ENCODE data around the gene TYK2.

TYK2 gene

DNA sequence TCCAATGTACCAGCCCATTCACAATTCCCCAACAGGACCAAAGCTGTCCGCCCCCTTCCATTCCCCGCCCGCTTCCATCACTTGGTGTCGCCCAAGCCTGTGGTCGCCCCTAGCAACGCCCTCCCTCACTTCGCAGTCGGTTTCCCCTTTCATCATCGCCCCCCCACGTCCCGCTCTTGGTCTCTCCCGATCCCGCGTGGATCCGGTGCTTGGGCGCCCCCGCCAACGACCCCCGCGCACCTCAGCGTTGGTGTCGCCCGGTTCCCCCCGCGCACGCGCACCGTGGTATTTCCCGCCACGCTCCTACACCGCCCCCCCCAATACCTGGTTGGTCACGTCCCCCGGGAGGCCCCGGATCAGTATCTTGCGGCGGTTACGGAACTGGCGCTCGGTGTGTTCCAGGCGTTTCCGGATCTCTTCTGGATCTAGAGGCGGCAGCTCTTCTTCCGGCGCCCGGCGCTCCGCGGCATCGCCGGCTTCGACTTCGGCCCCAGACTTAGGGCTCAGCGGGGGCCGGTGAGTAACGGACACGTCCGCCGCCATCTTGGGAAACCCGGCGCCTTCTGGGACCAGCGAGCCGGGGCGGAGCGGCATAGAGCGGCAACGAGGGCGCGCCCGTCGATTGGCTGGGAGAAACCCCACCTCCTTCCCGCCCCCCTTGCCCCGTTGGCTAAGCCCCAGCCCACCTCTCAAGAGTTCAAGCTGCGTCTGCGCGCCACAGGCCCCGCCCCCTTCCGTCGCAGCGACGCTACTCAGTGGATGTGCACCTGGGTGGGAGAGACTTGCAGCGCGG is 47.2 kb downstream of the TYK2 start, which contains the start of gene RAVER1:
Gene RAVER1, minus strand, starts transcription at position 565 of the 793 bp plus-strand sequence. Its CDS starts 22 bp downstream, at position 543.
- DNase-seq, result peak; percentile 98

DNA sequence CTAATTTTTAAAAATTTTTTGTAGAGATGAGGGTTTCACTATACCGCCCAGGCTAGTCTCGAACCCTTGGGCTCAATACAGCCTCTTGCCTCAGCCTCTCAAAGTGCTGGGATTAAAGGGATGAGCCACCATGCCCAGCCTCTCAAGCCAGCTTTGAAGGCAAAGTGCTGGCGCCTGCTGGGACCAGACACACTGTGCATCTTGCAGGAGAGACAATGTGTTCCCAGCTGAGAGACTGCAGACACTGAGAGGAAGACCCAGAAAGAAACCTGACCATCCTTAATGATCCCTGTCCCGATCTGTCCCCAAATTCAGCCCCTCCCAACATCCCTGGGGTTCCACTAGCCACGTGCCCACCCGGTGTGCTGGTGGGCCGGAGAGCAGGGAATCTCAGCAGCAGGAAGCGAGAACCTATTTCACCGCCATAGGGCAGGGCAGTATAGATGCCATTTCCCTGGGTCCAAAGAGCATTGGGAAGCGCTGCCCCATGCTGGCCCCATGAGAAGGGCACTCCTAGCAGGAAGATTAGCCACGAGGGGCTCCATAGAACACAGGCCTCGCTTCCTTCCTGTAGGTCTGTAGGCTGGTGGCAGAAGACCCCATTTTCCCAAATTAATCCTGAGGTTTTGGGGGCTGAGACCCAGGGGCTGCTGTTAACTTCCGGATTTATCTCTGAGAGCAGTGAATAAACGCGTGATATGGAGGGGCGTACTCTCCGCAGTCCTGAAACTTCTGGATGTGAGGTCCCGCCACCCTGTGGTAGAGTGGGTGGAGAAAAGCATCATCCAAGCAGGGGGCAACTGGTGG is 48.0 kb downstream of the TYK2 start:
- peak; percentile 42 for DNase-seq

DNA sequence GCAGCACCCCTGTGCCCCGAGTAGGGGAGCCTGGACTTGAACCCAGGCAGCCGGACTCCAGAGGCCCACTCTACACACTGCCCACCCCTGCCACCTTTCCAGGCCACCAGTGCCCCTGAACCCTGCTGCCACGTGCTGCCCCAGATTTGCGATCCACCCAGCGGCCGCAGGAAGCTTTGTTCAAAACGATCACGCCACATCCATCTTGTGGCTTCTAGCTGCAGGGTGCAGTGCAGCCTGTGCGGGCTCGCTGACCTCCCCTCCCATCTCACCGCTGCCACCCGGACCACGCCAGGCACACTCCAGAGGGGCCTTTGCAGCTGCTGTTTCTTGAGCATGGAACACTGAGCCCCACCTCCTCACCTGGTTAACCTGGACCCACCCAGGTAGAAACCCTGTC is 50.8 kb downstream of the TYK2 start:
- DNase-seq, result no peak

DNA sequence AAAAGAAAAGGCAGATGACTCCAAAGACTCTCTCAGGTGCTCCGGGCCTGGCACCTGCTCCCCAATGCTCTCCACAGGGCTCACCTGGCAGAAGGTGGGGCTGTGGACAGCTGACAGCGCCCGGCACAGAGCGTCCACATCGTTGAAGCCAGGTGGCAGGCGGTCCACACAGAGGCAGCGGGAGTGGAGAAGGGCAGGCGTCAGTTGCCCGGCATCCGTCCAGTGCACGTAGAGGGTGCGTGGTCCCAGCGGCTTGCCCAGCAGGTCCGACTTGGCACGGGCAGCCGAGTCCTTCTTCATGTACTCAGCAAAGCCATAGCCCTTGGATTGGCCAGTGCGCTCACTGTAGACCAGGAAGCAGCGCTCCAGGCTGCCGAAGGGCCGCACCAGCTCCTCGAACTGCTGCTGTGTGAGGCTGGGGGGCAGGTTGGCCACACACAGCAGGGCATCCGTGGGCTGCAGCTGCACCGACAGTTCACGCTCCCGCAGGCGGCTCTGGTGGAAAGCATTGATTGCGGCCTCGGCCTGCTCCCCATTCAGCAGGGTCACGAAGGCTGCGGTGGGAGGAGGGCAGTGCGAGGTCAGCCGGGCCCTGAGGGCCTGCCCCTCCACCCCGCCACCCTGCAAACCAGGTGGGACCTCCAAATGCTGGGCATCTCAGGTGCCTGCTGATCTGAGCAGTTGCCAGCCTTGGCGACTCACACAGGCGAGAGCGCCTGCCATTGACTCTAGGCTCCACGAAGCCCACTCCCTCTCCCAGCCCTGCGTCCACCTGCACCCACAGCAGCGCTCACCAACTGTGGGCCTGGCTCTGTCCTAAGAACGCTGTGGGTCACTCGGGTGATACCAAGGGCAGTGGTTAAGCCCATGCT is 51.6 kb downstream of the TYK2 start:
- DNase-seq, result no peak

DNA sequence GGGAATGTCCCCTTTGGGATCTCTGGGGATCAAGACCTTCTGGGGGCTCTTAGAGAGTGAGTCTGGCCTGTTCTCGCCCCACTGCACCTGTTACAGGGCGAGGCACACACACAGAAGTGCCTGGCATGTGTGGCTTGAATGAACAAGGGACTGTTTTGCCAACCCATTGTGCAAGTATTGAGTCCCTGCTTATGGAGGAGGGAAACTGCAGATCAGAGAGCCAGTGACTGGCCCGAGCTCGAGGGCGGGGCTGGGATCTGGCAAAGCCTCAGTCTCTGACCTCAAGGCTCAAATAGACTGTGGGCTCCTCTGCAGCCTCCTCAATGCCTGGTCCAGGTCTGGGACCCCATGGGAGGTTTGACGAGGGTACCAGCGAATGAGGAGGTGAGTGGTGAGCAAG is 52.6 kb downstream of the TYK2 start:
- no peak for DNase-seq

DNA sequence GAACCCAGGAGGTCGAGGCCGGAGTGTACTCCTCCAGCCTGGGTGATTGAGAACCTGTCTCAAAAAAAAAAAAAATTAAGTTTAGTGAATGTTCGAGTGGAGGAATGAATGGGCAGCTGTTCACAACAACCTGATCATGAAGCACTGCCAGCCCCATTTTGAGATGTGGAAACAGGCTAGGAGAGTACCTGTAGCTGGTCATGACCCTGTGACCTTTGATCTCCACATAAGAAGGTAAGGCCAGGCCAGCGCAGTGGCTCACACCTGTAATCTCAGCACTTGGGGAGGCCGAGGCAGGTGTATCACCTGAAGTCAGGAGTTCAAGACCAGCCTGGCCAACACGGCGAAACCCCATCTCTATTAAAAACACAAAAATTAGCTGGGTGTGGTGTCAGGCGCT is 54.6 kb downstream of the TYK2 start:
- no peak for DNase-seq

DNA sequence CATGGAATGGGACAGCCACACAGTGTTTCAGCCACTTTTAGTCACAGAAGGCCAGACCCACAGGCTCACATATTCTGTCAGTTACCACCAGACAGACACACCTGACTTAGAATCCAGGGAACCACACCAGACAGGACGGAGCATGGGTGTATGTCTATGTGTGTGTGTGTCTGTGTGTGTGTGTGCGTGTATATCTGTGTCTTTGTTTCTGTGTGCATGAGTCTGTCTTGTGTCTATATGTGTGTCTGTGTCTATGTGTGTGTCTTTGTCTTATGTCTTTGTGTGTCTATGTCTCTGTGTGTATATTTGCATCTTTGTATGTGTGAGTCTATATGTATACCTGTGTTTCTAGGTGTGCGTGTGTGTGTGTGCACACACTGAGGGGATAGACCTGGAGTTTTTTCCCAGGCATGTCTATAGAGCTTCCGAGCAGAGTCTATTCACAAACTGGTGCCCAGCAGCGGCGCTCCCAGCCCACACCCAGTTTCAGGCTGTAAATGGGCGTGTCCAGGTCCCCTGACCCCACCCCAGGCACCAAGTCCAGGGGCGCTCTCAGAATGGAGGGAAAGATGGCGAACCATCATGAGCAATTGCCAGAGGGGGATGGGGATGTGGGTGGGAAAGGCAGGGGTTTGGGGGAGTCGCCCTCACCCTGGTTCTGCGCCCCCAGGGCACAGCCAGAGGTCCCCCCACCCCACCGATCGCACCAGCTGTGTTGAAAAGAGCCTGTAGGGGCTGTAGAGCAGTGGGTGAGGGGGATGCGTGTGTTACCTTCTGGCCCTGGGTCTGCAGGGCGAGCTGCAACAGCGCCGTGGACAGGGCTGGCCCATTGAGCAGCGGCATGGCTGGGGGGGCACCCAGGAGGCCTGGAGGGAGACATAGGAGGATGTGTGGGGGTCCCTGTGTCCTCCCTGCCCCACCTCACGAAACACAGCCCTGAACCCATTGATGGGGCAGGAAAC is 58.2 kb downstream of the TYK2 start:
- no peak for DNase-seq

DNA sequence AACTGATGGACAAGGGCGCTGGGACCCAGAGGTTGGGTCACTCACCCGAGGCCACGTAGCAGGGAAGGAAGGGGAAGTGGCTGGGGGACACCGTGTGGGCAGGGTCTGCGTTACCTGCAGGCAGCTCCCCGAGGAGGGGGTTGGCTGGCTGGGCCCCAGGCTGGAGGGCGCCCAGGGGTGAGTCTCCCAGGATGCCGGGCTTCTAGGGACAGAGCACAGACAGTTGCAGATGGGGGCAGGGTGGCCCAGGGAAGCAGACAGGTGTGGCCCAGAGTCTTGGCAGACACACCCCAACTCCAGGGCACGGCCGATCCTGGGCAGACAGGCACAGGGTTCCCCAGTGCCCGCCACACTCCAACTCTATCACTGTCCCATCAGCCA is 59.0 kb downstream of the TYK2 start:
- DNase-seq, result no peak

DNA sequence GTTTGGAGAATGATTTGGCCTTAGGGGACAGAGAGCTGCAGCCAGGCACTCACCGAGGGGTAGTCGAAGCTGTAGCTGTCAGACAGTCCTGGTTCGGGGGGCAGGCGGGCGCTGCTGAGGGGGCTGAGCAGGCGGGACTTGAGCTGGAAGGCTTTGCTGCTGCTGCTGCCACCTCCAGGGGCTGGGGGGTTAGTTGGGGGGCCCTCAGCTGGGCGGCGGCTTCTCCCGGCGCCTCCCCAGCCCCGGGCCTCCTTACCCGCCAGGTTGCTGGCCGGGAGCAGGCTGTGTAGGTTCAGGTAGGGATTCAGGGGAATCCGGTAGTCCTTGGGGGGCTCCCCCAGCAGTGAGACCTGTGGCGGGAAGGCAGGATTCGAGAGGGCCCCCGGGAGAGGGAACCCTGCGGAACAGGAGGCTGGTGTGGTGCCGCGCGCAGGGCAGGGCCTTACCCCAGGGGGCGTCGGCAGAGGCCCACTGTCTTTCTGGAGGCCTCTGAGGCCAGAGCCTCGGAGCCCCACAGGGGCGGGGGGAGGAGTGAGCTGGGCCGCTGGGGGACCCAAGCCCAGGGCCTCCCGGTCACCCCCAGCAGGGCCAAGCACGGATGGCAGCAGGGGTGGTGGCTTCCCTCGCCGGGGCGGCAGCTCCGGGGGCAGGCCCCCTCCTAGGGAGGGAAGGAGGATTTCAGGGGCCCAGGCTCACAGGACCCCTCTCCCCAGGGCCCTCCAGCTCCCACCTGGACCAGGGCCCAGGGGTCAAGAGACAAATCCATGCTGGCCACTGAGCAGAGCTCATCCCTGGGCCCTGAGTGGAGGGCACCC is 59.6 kb downstream of the TYK2 start:
- no peak for DNase-seq

DNA sequence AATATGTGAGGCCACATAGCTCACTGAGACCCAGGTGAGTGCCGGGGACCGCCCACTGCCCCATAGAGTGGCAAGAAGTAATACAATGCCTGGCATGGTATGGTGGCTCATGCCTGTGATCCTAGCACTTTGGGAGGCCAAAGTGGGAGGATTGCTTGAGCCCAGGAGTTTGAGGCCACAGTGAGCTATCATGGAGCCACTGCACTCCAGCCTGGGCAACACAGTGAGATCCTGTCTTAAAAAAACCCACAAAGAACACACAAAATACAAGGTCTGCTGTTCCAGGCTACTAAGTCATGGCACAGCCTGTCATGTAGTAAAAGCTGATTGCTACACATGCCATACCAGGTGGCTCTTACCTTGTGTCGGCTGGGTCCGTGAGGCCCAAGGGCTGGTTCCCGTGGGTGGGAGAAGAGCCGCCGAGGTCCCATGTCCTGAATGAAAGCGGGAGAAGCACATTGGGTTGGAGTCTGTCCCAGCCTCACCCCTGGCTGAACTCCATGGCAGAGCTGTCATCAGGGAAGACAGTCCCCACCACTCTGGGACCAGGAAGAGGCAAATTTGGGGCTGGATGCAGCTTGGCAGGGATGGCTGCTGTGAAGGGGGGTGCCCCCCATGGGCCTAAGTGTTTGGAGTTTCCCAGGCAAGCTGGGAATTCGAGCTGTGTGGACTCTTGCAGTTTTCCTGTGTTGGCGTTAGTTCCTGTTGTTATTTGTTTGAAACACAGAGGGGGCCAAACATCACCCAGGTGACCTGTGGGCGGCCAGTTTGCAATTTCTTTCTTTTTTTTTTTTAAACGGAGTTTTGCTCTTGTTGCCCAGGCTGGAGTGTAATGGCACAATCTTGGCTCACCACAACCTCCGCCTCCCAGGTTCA is 61.3 kb downstream of the TYK2 start:
- DNase-seq, result no peak

DNA sequence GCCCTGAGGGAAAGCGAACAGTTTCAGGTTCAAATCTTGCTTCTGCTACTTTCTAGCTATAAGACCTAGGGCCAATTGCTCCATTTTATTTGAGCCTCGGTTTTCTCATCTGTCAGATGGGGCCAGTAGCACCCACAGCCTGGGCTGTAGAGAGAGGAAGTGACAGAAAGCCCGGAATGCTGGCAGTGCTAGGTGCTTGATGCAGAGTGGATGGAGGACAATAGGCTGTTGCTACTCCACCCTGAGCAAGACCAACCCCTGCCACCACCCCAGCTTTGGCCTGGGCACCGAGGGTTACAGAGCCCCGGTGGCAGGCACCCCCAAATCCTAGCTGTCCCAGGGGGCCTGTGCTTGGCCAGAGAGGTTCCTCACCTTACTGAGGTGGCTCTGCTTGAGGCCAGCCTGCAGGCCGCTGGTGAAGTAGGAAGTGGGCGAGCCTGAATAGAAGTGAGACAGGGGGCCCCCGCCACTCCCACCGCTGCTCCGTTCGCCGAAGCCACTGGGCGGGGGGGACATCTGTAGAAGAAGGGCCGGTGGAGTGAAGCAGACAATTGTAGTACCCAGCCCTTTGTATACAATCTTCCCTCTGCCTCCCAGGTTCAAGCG is 62.4 kb downstream of the TYK2 start:
- DNase-seq, result no peak

DNA sequence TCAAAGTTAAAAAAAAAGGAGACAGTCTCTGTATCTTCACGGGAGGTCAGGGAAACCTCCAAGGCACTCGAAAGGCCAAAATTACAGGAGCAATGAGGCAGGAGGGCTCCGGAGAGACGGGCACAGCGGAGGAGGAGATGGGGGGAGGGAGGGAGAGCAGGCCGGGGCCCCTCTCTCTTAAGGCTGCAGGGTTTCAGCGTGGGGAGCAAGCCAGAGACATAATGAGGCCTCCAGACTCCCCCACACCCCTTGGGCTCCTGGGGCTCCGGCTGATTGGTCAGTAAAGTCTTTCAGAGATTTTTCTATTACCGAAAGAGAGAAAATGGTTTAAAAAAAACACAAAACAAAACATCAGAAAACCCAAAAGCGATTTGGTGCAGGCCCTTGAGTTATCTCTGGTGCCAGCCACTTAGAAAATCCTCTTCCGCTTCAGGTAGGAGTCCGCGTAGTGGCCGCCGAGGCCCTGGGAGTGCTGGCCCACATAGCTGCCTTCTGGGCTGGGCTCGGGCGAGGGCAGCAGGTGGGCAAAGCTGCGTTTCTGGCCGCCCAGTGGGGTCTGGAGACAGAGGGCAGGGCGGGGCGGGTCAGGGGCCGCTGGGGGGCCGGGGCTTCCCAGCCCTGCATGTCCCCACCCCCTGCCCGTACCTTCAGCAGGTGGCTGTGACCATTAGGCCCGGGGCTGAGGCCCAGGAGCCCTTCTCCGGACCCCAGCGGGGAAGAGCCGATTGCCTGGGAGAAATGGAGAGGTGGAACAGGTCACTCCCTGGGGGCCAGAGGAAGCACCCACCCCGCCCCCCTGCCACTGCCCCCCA is 63.1 kb downstream of the TYK2 start:
- no peak for DNase-seq

DNA sequence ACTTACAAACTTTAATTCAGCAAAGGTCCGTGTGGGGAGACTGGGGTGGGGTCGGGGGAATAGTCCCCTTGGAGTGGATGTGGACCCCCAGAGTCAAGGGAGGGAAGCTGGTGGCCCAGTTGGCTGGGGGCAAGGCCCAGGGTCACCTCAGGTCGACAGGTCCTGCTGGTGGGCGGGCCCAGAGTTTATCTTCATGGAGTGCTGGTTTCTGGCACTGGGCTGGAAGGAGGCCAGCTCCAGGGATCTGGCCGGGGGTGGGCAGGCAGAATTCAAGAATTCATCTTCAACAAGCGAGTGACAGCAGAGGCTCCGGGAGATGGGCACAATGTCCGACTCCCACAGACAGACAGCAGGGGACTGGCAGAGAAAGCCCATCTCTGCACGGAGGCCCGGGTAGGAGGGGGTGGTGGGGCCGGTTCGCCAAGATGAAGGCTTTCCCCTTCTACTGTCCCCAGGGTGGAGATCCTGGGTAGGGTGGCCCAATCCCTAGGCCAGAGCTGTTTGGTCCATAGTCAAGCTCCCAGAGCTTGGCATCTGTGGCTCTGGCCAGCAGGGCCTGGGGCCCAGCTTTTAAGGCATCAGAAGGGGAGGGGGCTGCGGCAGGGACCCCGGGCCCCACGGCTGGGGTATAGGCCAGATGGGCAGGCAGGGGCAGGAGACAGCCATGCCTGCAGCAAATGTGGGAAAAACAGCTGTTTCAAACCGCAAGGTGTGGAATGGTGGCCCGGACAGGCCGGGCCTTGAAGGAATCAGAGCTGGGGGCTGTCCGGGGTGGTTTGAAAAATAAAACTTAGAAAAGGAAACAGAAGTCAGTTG is 63.9 kb downstream of the TYK2 start:
- DNase-seq, result peak; percentile 40

DNA sequence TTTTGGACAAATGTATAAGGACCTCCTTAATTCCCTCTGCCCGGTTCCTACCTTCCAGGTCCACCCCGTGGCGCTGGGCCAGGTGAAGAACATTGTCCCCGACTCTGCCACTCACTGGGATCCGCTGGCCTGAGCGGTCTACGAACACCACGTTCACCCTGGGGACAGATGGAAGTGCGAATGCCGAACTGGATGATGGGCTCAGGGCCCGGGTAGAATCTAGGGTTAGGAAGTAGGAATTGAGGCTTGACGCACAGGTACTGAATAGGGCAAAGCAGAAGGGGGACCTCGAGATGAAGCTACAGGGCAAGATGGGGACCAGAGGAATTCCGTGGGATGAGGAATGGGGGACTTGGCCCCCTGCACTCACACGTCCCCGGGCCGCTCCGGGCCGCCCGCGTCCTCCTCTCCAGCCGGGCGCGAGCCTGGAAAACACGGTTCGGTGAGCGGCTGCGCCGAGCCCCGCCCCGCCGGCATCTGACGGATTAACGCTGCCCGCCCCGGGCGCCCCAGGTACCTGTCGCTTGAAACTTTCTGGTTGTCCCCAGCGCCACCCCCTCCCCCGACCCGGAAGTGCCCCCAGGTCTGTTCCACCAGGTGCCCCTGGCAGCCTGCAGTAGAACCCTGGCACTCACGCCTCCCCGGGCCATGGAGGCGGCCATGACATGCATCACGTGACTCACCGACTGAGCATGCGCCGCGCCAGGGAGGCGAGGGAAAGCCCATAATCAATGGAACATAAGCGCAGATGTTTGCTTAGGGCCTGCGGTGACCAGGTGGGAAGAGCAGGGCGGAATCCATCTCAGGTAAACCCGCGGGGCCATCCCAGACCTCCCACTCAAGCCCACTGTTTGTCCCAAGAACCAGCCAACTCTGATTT is 64.8 kb downstream of the TYK2 start, which contains the start of gene FDX2:
Gene FDX2, minus strand, starts transcription at position 681 of the 880 bp plus-strand sequence. Its CDS starts 19 bp downstream, at position 662.
- DNase-seq, result peak; percentile 90

DNA sequence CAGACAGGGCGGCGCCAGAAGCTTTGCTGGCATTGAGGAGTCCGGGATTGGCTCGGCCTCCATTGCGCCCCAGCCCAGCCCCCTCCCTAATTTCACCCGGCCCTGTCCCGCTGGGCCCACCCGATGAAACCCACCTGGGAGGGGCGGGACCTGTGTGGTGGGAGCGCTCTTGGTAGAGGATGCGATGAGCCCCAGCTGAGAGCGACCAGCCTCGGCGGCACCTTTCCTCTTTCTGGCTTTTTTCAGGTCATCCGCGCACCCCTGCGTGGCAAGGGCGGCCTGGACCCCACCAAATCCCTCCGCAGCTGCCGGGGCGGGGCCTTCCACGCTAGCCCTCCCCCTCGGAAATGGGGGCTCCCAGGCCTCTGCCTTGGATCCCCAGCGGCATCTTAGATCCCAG is 70.9 kb downstream of the TYK2 start, which contains the start of gene ZGLP1:
Gene ZGLP1, minus strand, starts transcription at position 393 of the 400 bp plus-strand sequence.
- DNase-seq, result no peak

DNA sequence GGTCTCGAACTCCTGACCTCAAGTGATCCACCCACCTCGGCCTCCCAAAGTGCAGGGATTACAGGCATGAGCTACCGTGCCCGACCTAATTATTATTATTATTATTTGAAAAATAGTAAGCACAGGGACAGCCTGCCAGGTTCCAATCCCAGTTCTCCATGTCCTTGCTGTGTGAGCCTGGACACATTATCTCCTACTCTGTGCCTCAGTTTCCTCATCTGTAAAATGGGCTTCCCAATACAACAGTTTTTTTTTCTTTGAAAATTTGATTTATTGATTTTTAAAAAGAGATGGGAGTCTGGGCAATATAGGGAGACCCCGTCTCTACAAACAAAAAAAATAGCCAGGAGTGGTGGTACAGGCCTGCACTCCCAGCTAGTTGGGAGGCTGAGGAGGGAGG is 74.0 kb downstream of the TYK2 start:
- no peak for DNase-seq

Measured in NCI-H82 (cell line).